ENCODE results near the gene UNC45B. TPM values are rescaled to one million over a fixed set of nuclear protein-coding genes. Genes with fewer than 3 reads are reported as not detected.

The UNC45B gene
- polyA plus RNA-seq, 1 donor (not counting 4 experiments of a cell fraction or from before 2014, with no cell fraction given) = 0.03 TPM

- Histone ChIP-seq H3K9me1 (ENCODE audit: control insufficient read depth, extremely low read depth, insufficient read depth, low read length) (no peaks in the 10 kb centered on the region), H3K36me3 (ENCODE audit: control insufficient read depth in 2 of 2, extremely low read depth in 1 of 2, insufficient read depth in 2 of 2, low read length in 2 of 2) (no peaks in the 10 kb centered on the region), H3K27ac (ENCODE audit: control insufficient read depth, insufficient read depth, low read length) (no peak overlapping the region), H3K9me3 (ENCODE audit: control insufficient read depth, low read depth, low read length) (no peaks in the 10 kb centered on the region), H3K27me3 (ENCODE audit: control insufficient read depth, extremely low read depth, insufficient read depth, low read length) (no peaks in the 10 kb centered on the region), H3K9ac (ENCODE audit: control insufficient read depth, extremely low read depth, insufficient read depth, low read length) (no peak overlapping the region), H2AFZ (ENCODE audit: control insufficient read depth, low read length) (no peak overlapping the region), H3K4me2 (ENCODE audit: control insufficient read depth, extremely low read depth, insufficient read depth, low read depth, low read length) (no peak overlapping the region), H3K79me2 (ENCODE audit: control insufficient read depth, insufficient read depth, low read length) (no peaks in the 10 kb centered on the region), H3K4me1 (ENCODE audit: control insufficient read depth, extremely low read depth, insufficient read depth, low read length) (peaks cover 25% of the 10 kb centered on the region), H4K20me1 (ENCODE audit: control insufficient read depth, extremely low read depth, insufficient read depth, low read length) (no peaks in the 10 kb centered on the region), H3K4me3 (ENCODE audit: control insufficient read depth in 2 of 3, extremely low read depth in 1 of 3, insufficient read depth in 2 of 3, low read depth in 1 of 3, low read length in 3 of 3) (no peak overlapping the region)
- dilution Hi-C loops (cut with MboI; ENCODE audit: extremely low pct_ligation_motif_present, low sequenced_read_pairs) = no loop called here
- FAIRE-seq = no peak
- TF ChIP-seq CTCF (optimal IDR thresholded peaks at IDR 0.05 in 1 of 3, IDR thresholded peaks at IDR 0.05 in 1 of 3, conservative IDR thresholded peaks at IDR 0.05 in 1 of 3; ENCODE audit: extremely low read depth in 1 of 3, insufficient read depth in 2 of 3, low read length in 3 of 3) = no peak
- TF ChIP-seq EZH2 (IDR thresholded peaks at IDR 0.05; ENCODE audit: low read length) = no peak
- no peak for DNase-seq (ENCODE audit: low read depth, low spot score)
Observed at GRCh38 chr17:35235917-35236316, 88.3 kb downstream of the UNC45B start.

GRCh38 chr17:35236821-35237220, 89.2 kb downstream of the UNC45B start:
- DNase-seq (ENCODE audit: low read depth, low spot score) = no peak
- H3K27me3 ChIP-seq (ENCODE audit: control insufficient read depth, extremely low read depth, insufficient read depth, low read length) = no peaks in the 10 kb centered on the region
- dilution Hi-C loops (cut with MboI; ENCODE audit: extremely low pct_ligation_motif_present, low sequenced_read_pairs) = no loop called here

More at GRCh38 chr17:35236821-35237220, 89.2 kb downstream of the UNC45B start:
- peak; percentile 20 for FAIRE-seq
- Histone ChIP-seq H3K4me3 (ENCODE audit: control insufficient read depth in 2 of 3, extremely low read depth in 1 of 3, insufficient read depth in 2 of 3, low read depth in 1 of 3, low read length in 3 of 3) (no peak overlapping the region), H4K20me1 (ENCODE audit: control insufficient read depth, extremely low read depth, insufficient read depth, low read length) (no peaks in the 10 kb centered on the region), H3K9me1 (ENCODE audit: control insufficient read depth, extremely low read depth, insufficient read depth, low read length) (no peaks in the 10 kb centered on the region), H3K36me3 (ENCODE audit: control insufficient read depth in 2 of 2, extremely low read depth in 1 of 2, insufficient read depth in 2 of 2, low read length in 2 of 2) (no peaks in the 10 kb centered on the region), H3K4me2 (ENCODE audit: control insufficient read depth, extremely low read depth, insufficient read depth, low read depth, low read length) (no peak overlapping the region), H3K4me1 (ENCODE audit: control insufficient read depth, extremely low read depth, insufficient read depth, low read length) (peaks cover 27% of the 10 kb centered on the region), H3K27ac (ENCODE audit: control insufficient read depth, insufficient read depth, low read length) (no peak overlapping the region), H3K79me2 (ENCODE audit: control insufficient read depth, insufficient read depth, low read length) (peaks cover 2% of the 10 kb centered on the region), H3K9ac (ENCODE audit: control insufficient read depth, extremely low read depth, insufficient read depth, low read length) (no peak overlapping the region), H3K9me3 (ENCODE audit: control insufficient read depth, low read depth, low read length) (no peaks in the 10 kb centered on the region), H2AFZ (ENCODE audit: control insufficient read depth, low read length) (no peak overlapping the region)
- TF ChIP-seq EZH2 (IDR thresholded peaks at IDR 0.05; ENCODE audit: low read length) (no peak), CTCF (optimal IDR thresholded peaks at IDR 0.05 in 1 of 3, IDR thresholded peaks at IDR 0.05 in 1 of 3, conservative IDR thresholded peaks at IDR 0.05 in 1 of 3; ENCODE audit: extremely low read depth in 1 of 3, insufficient read depth in 2 of 3, low read length in 3 of 3) (no peak)
